Esophagus muscularis mucosa (tissue), 4 donors: ENCODE data around the gene TF. TPM values are rescaled to one million over a fixed set of nuclear protein-coding genes. Genes with fewer than 3 reads are reported as not detected.

Source experiments
- DNase-seq: peaks from one replicate; pipeline ENCODE4 v3.0.0-alpha.2; 2017; ENCODE audit errors: extremely low spot score
- H3K27ac ChIP-seq, 4 donors: fragments of 200-600 bp; sonication (generic); replicated peaks in 1 of 4; 1 replicate in 3 of 4; 2 replicates in 1 of 4; pipeline ENCODE4 v1.5.1; 2016 to 2019; ENCODE audit warnings: mild to moderate bottlenecking in 1 of 4
- H3K27me3 ChIP-seq, 4 donors: fragments of 200-600 bp; sonication (generic); one replicate each; pipeline versions ENCODE4 v1.5.1 to v1.6.0; 2016 to 2019
- H3K36me3 ChIP-seq, 4 donors: fragments of 200-600 bp; sonication (generic); one replicate each; pipeline ENCODE4 v1.5.1; 2016 to 2019
- H3K4me1 ChIP-seq, 4 donors: fragments of 200-600 bp; sonication (generic); one replicate each; pipeline ENCODE4 v1.5.1; 2016 to 2019
- H3K4me3 ChIP-seq, 4 donors: fragments of 200-600 bp; sonication (generic); 1 replicate in 2 of 4; 2 replicates in 2 of 4; pipeline ENCODE4 v1.5.1; 2016 to 2019; ENCODE audit warnings: mild to moderate bottlenecking in 4 of 4, moderate library complexity in 1 of 4
- H3K9me3 ChIP-seq, 4 donors: fragments of 200-600 bp; sonication (generic); 1 replicate in 3 of 4; 2 replicates in 1 of 4; pipeline ENCODE4 v1.5.1; 2016 to 2019
- EP300 ChIP-seq: sonication (generic); formaldehyde crosslinking; IDR thresholded peaks from one replicate; pipeline ENCODE4 v1.6.1; 2017; ENCODE audit warnings: antibody characterized with exemption
- POLR2A ChIP-seq: fragments of 450-650 bp; IDR thresholded peaks from one replicate; pipeline ENCODE4 v1.6.1; 2017; ENCODE audit warnings: antibody characterized with exemption, moderate library complexity, mild to moderate bottlenecking, low read depth
- POLR2AphosphoS5 ChIP-seq, 2 donors: sonication (generic); formaldehyde crosslinking; IDR thresholded peaks; one replicate each; pipeline ENCODE4 v1.6.1; 2017; ENCODE audit warnings: antibody characterized with exemption in 2 of 2
- WGBS: methylation state at CpG from one replicate; pipeline ENCODE4 v1.1.5; 2018; 5-methylcytosine and 5-hydroxymethylcytosine counted together
- intact Hi-C: fragments of 100-400 bp; cut with DNase I; formaldehyde crosslinking; loops from one replicate; pipeline ENCODE4 v1.15.1; 2023
- total RNA-seq, 4 donors: library from RNA; depleted of rRNA; stranded (reverse); fragments of >200 nt; gene quantifications; one replicate each; pipeline versions ENCODE4 v1.1.0 to v1.2.1, GENCODE V29; 2016
- TF ChIP-seq, protein P1 (sequence below), 3 experiments: fragments of 200-600 bp in 2 of 3; fragments of 450-650 bp in 1 of 3; sonication (generic) in 2 of 3; IDR thresholded peaks; one replicate each; pipeline ENCODE4 v1.5.1; 2017 to 2019; ENCODE audit warnings: antibody characterized with exemption in 3 of 3, mild to moderate bottlenecking in 2 of 3, moderate library complexity in 1 of 3

Gene TF
- total RNA-seq, 4 donors from 2014 or later: under 0.01 to 3.1 (median 0.28) TPM

DNA sequence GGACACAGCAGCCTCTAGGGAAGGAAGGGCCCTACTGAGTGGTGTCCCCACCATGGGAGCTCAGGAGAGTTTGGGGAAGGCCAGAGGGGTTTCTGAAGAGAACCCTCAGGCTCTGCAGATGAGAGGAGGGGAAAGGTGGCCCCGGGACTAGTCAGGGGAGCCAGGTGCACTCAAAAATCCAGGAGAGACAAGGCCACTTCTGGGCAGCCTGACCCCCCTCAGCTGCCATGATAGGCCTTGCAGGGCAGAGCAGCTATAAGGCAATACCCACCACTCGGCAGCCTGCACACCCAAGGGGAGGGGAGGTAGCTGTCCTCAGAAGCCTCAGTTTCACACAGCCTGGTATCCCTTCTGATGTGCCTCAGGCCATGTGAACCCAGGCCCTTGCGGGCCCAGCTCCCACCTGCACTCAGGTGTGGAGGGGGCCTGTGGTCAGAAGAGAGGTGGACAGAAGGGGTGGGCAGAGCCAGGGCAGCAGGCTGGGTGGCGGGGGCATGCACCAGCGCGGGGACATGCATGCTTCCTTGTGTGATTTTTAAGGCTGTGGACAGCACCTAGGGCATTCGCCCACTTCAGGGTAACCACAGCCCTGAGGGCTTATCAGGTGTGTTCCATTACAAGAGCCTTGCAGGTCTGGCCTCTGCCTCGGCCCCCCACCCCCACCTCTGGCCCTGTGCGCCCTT, 94.0 kb downstream of the TF start:
- no peak for TF ChIP-seq POLR2A
- TF ChIP-seq EP300: no peak
- TF ChIP-seq POLR2AphosphoS5 (IDR thresholded peaks at IDR 0.05): no peak
- TF ChIP-seq, protein P1, sequence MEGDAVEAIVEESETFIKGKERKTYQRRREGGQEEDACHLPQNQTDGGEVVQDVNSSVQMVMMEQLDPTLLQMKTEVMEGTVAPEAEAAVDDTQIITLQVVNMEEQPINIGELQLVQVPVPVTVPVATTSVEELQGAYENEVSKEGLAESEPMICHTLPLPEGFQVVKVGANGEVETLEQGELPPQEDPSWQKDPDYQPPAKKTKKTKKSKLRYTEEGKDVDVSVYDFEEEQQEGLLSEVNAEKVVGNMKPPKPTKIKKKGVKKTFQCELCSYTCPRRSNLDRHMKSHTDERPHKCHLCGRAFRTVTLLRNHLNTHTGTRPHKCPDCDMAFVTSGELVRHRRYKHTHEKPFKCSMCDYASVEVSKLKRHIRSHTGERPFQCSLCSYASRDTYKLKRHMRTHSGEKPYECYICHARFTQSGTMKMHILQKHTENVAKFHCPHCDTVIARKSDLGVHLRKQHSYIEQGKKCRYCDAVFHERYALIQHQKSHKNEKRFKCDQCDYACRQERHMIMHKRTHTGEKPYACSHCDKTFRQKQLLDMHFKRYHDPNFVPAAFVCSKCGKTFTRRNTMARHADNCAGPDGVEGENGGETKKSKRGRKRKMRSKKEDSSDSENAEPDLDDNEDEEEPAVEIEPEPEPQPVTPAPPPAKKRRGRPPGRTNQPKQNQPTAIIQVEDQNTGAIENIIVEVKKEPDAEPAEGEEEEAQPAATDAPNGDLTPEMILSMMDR (IDR thresholded peaks at IDR 0.05): no peak
- H3K9me3 ChIP-seq: no peaks in the 10 kb centered on the region
- no peak overlapping the region for H3K27ac ChIP-seq
- 96% methylated on average over 7 of the region's 9 CpGs for WGBS
- no peaks in the 10 kb centered on the region for H3K27me3 ChIP-seq
- peaks cover 0 to 51% (median 42%) of the 10 kb centered on the region in 4 donors for H3K36me3 ChIP-seq
- H3K4me3 ChIP-seq: no peak overlapping the region
- no peaks in the 10 kb centered on the region for H3K4me1 ChIP-seq
- intact Hi-C loops: no loop called here
- no peak for DNase-seq

DNA sequence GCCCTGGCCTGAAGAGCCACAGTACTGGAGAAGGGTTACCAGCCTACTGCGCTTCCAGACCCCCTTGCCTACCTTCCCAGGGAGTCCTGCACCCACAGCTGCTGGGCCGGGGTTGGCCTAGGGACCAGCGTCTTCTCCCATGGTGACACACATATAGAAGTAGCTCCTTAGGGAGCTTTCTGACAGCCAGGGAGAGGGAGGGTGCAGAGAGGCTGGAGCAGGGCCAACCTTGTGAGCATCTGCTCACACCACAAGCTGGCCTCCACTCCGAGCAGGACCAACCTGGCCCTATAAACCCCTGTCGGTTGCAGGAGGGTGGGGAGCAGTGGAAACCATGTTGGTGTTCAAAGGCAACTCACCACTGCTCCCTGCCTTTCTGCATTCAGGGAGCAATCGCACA, 94.6 kb downstream of the TF start:
- DNase-seq: no peak
- Histone ChIP-seq H3K27me3 (no peaks in the 10 kb centered on the region), H3K4me3 (no peak overlapping the region), H3K36me3 (peaks cover 0 to 46% (median 42%) of the 10 kb centered on the region in 4 donors), H3K9me3 (no peaks in the 10 kb centered on the region), H3K4me1 (no peaks in the 10 kb centered on the region), H3K27ac (no peak overlapping the region)
- WGBS: 95% methylated on average over 4 of the region's 6 CpGs
- TF ChIP-seq POLR2A: no peak
- TF ChIP-seq, protein P1 (IDR thresholded peaks at IDR 0.05): no peak
- no peak for TF ChIP-seq POLR2AphosphoS5 (IDR thresholded peaks at IDR 0.05)
- TF ChIP-seq EP300: no peak
- intact Hi-C loops: no loop called here

DNA sequence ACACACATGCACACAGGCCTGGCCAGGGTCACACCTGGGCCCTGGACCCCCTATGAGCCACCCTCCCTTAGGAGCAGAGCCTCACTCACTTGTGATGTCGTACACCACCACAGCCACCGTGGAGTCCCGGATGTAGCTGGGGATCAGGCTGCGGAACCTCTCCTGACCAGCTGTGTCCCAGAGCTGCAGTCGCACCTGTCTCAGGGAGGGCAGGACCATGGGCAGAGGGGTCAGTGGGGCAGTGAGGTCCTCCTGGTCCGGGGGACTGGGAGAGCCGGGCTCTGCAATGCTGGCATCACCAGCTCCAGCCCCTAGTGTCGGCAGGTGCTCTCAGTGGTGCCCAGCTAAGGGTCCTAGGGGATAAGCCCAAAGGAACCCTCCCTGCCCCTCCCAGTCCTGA, 95.0 kb downstream of the TF start:
- Histone ChIP-seq H3K9me3 (no peaks in the 10 kb centered on the region), H3K27me3 (no peaks in the 10 kb centered on the region), H3K4me3 (no peak overlapping the region), H3K27ac (no peak overlapping the region), H3K4me1 (no peaks in the 10 kb centered on the region), H3K36me3 (peaks cover 0 to 43% (median 39%) of the 10 kb centered on the region in 4 donors)
- TF ChIP-seq POLR2A: no peak
- no peak for TF ChIP-seq POLR2AphosphoS5 (IDR thresholded peaks at IDR 0.05)
- TF ChIP-seq, protein P1 (IDR thresholded peaks at IDR 0.05): no peak
- TF ChIP-seq EP300: no peak
- intact Hi-C loops: no loop called here
- DNase-seq: no peak
- WGBS: 92% methylated on average over 2 of the region's 8 CpGs

DNA sequence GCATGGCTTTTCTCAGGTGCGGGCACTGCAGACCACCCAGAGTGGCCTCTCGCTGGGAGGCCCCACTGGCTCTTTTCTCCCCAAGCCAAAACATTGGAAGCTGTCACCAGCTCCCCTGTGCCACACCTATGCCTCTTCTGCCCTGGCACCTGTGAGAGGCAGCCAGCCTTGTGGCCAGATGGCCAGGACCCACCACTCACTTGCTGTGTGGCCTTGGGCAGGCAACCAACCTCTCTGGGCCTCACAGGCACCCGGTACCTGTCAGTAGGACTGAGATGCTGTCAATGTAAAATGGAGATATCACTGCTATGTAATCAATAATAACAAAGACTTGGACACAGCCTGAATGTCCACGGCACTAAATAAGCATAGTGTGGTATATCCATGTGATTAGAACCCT, 96.0 kb downstream of the TF start:
- WGBS: 91% methylated on average over 3 of the region's 4 CpGs
- no peaks in the 10 kb centered on the region for H3K9me3 ChIP-seq
- DNase-seq: no peak
- H3K4me1 ChIP-seq: no peaks in the 10 kb centered on the region
- no peaks in the 10 kb centered on the region for H3K27me3 ChIP-seq
- intact Hi-C loops: no loop called here
- no peak overlapping the region for H3K27ac ChIP-seq
- TF ChIP-seq POLR2AphosphoS5 (IDR thresholded peaks at IDR 0.05): no peak
- TF ChIP-seq EP300: no peak
- TF ChIP-seq POLR2A: no peak
- TF ChIP-seq, protein P1 (IDR thresholded peaks at IDR 0.05): no peak
- H3K36me3 ChIP-seq: peaks cover 0 to 43% (median 33%) of the 10 kb centered on the region in 4 donors
- no peak overlapping the region for H3K4me3 ChIP-seq

DNA sequence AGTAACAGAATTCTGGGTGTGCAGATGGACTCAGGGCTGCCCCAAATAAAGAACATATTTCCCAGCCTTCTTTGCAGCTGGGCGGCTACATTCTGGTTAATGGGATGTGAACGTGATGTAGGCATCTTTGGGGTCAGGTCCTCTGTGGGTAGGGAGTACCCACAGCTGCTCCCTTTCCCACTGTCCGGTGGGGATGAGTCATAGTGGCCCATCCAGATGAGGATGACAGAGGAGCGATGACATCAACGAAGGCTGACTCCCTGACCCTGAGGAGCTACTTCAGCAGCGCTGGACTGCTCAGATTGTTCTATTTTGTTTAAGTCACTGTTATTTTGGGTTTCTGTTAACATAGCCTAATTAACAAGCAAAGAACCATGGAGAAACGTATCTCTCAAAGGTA, 97.4 kb downstream of the TF start:
- H3K27me3 ChIP-seq: no peaks in the 10 kb centered on the region
- DNase-seq: no peak
- no peaks in the 10 kb centered on the region for H3K9me3 ChIP-seq
- no peak overlapping the region for H3K4me3 ChIP-seq
- 89% methylated on average over 7 of the region's 7 CpGs for WGBS
- intact Hi-C loops: no loop called here
- H3K36me3 ChIP-seq: peaks cover 0 to 28% (median 18%) of the 10 kb centered on the region in 4 donors
- no peaks in the 10 kb centered on the region for H3K4me1 ChIP-seq
- TF ChIP-seq EP300 (no peak), POLR2A (no peak), POLR2AphosphoS5 (IDR thresholded peaks at IDR 0.05) (no peak)
- TF ChIP-seq, protein P1 (IDR thresholded peaks at IDR 0.05): no peak
- H3K27ac ChIP-seq: no peak overlapping the region
